GM21515 (cell line): ENCODE measurements around the gene CAB39L.
A peak's percentile ranks its signal among the peaks of the same experiment; 100 is the strongest.

Experiments used
- ATAC-seq: cut with Tn5 transposase; IDR thresholded peaks from one replicate; pipeline ENCODE4 v1.9.1; 2021; ENCODE audit not compliant: unreplicated experiment

CAB39L gene

GRCh38 chr13:49443704-49444523 lies at the start of gene CAB39L, which contains the start of gene SETDB2:
Gene CAB39L (minus strand): TSS chr13:49444064. CDS start chr13:49382910, 61,154 bp downstream.
Gene SETDB2 (plus strand): TSS chr13:49444274. CDS start chr13:49451894, 7,620 bp downstream.
- peak; percentile 94 for ATAC-seq

DNA sequence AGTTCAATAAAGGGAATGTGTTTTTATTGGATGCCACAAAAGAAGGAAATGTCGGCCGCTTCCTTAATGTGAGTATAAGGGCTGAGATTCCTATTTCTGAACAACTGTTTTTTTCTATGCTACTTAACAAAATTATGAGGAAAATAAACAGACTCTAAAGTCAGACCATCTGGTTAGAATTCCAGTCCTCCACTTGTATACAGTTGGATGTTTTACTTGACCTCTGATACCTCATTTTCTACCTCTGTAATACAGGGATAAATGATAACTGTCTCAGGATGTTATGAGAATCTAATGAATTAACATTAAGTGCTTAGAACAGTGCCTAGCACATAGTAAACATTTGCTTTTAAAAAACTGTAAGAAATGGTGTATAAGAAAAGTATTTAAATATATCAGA lies 44.7 kb upstream of the CAB39L start:
- no peak for ATAC-seq

DNA sequence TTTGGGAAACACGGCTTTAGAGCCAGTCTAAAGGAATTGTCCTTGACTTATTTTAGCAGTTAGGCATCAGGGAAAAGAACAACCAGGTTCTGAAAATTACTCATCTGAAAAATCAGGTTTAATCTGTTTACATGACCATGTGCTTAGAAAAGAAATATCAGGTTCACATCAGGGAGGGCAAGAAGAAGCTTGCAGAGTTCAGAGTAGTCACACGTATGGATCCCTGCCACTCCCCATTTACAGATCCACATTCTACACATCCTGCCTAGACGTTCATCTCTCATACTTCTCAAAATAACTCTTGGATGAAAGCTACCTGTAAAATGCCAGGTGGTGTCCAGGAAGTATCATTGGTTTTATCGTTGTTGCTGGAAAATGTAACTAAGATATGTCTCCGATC lies 37.9 kb upstream of the CAB39L start:
- ATAC-seq, result no peak

DNA sequence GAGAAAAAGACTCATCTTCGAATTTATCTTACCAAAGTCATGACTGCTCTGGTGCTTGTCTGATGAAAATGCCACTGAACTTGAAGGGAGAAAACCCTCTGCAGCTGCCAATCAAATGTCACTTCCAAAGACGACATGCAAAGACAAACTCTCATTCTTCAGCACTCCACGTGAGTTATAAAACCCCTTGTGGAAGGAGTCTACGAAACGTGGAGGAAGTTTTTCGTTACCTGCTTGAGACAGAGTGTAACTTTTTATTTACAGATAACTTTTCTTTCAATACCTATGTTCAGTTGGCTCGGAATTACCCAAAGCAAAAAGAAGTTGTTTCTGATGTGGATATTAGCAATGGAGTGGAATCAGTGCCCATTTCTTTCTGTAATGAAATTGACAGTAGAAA lies 32.7 kb upstream of the CAB39L start:
- no peak for ATAC-seq

DNA sequence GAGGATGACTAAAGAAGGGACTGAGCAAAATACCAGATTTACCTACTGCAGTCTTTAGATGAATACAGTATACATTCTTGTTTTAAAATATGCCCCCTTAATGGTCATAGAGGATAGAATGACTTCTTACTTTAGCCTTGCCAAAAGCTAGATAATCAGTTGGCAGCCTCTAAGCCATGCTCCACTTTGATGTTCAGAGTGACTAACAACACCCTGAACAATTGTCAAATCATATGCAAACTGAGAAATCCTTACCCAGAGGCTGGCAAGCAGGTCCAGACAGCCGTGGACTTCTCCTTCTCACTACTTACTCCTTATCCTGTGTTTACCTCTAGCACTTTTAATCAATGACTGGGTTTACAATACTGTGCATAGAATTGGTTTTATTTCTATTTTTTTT lies 28.3 kb upstream of the CAB39L start:
- no peak for ATAC-seq

GRCh38 chr13:49466292-49466838 lies 22.5 kb upstream of the CAB39L start:
- ATAC-seq, result no peak

GRCh38 chr13:49464621-49465325 lies 20.9 kb upstream of the CAB39L start:
- no peak for ATAC-seq

- ATAC-seq, result no peak
Observed at GRCh38 chr13:49464085-49464484, 20.2 kb upstream of the CAB39L start.

GRCh38 chr13:49459580-49459979 lies 15.7 kb upstream of the CAB39L start:
- no peak for ATAC-seq

- no peak for ATAC-seq
Observed at GRCh38 chr13:49457221-49457620, 13.4 kb upstream of the CAB39L start.

GRCh38 chr13:49456156-49456555 lies 12.3 kb upstream of the CAB39L start:
- no peak for ATAC-seq

DNA sequence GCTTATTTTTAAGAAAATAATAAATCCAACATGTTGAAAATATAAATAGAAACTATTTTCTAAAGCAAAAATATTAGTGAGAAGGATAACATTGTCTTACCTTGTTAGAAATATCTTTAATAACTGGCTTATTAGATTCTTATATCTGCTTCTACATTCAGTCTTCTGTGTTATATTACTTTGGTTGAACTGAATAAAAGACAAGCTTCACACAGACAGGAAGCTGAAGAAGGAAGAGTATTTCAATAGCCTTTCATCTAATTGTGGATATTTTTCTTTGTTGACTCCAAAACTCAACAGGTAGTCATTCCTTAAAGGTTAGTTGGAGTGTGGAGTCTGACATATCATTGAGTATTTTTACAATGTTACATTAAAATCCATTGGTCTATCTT lies 11.1 kb upstream of the CAB39L start:
- peak; percentile 26 for ATAC-seq

- peak; percentile 89 for ATAC-seq
Observed at GRCh38 chr13:49454388-49455006, 10.6 kb upstream of the CAB39L start.

DNA sequence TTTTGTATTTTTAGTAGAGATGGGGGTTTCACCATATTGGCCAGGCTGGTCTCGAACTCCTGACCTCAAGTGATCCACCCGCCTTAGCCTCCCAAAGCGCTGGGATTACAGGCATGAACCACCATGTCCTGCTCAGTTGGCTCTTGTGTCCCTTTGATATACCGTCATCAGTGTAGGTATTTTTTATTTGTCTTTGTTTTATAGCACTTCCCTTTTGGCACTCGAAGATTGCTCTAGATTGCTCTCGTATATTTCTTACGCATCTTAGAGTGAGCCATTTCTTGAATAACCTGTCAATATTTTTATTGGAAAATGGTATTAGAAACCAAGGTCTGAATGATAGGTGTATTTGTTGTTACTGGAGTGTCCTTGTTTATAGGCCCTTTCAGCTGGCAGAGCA lies 9.6 kb upstream of the CAB39L start:
- no peak for ATAC-seq

GRCh38 chr13:49452725-49453457 lies 9.0 kb upstream of the CAB39L start:
- no peak for ATAC-seq

DNA sequence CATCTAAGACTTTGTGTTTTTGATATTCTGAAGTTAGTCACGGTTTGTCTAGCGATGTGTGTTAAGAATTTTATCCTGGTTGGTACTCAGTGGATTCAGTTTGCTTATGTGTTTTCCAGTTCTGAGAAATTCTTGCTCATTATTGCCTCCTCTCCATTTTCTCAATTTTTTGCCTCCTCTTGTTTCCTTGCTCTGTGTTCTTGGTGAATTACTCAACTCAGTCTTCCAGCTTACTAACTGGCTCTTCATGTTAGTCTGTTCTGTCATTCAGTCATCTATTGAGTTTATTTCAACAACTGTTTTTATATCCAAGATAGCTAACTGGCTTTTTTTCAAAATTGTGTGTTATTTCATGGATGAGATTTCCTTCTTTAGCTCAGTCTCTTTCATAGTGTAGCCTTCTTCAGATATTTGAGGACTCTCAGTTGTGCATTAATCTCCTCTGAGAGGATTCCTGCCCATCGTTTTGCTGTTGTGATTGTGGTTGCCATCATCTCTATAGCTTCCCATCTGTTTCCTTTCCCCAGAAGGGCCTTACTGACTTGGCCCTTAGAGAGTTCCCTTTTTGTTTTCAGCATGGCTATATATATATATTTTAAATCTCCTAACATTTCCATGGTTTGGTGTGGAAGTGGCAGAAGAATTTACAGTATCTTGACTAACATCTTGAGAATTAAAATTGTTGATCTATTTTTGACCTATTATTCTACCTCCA lies 6.4 kb upstream of the CAB39L start:
- no peak for ATAC-seq

DNA sequence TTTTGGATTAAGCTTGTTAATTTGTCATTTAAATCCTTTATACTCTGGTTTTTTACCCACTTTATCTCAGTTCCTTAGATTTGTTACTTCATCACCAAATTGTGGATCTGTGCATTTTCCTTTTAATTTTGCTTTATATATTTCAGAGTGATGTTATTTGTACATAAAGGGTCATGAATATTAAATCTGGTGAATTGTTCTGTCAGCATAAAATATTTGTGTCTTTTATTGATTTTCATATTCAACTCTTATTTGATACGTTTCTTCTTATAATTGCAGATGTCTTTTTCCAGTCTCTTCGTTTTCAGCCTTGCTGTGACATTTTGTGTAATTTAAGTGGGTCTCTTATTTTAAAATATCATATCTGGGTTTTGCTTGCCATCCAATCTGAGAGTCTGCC lies 4.9 kb upstream of the CAB39L start:
- ATAC-seq, result no peak

DNA sequence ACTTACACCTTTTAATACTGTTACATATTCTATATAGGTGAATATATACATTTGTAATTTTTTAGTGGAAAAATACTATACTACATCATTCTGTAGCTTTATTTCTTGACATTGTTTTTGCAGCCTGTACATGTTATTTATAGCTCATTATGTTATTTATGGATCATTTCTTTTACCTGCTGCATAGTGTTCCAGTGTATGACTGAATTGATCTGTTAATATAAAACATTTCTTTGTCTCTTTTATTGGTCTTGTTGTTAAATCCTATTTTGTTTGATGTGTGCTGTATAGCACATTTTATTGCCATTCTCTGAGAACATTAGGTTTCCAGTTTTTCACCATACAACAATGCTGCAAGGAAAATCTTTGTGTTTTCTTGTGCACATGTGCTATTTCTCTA lies 2.6 kb upstream of the CAB39L start:
- ATAC-seq, result no peak

DNA sequence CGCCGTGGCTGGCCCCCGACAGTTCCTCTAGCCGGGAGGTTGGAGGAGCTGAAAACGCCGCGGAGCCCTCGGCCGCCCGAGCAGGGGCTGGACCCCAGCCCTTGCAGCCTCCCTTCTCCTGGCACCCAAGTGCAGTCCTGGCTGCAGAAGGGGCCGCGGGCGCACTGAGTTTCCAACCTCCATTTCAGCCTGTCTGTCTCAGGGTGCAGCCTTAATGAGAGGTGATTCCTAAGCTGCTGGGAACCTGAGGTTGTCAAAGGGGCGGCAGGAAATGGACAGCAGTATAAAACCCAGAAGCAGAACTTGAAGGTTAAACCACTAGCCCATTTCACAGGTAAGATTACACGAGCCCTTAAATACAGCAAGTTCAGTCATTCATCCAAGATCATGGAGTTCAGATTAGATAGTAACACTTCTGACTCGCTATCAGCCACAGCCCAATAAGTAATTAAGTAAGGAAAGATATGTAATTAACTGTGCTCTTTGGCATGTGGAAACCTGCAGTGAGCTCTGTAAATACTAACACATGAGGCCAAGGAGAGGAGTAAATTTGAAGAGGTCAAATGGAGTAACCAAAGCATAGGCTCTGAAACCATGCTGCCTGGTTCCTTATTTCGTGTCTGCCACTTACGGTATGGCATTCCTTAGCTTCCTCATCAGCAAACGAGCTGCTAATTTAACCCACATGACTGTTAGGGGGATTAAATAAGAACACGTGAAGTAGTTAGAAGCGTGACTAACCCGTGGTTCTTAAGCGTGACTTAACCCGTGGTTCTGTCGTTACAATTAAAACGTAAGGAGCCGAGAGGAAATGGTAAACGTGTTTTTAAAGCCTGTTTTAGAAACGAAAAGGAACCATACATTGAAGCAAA lies 896 bp upstream of the CAB39L start:
- ATAC-seq, result peak; percentile 13
